ACC112 (cell line): ENCODE results near the gene SH2D4B.

Source experiments
- H2AFZ ChIP-seq: fragments of 200-600 bp; sonication (generic); one replicate; pipeline ENCODE4 v1.6.0; 2017; ENCODE audit warnings: antibody characterized with exemption, low read length; ENCODE audit not compliant: unreplicated experiment
- H3K27ac ChIP-seq: fragments of 200-600 bp; sonication (generic); 2 replicates; pipeline ENCODE4 v1.5.1; 2014; ENCODE audit warnings: low read depth, mild to moderate bottlenecking, antibody characterized with exemption, low read length, moderate library complexity
- H3K27me3 ChIP-seq: fragments of 200-600 bp; sonication (generic); 2 replicates; pipeline ENCODE4 v1.6.1; 2014; ENCODE audit warnings: mild to moderate bottlenecking, antibody characterized with exemption, low read length, moderate library complexity, mixed read lengths; ENCODE audit not compliant: insufficient read depth
- H3K36me3 ChIP-seq: fragments of 200-600 bp; sonication (generic); 2 replicates; pipeline ENCODE4 v1.6.1; 2016; ENCODE audit warnings: mild to moderate bottlenecking, antibody characterized with exemption, low read length, moderate library complexity, mixed read lengths; ENCODE audit not compliant: insufficient read depth
- H3K4me1 ChIP-seq: fragments of 200-600 bp; sonication (generic); one replicate; pipeline ENCODE4 v1.6.1; 2016; ENCODE audit warnings: low read length, mixed read lengths; ENCODE audit not compliant: insufficient read depth, unreplicated experiment, control insufficient read depth
- H3K4me3 ChIP-seq: fragments of 200-600 bp; sonication (generic); 2 replicates; pipeline ENCODE4 v1.5.1; 2014; ENCODE audit warnings: mild to moderate bottlenecking, low read depth, low read length
- H3K79me2 ChIP-seq: fragments of 200-600 bp; sonication (generic); one replicate; pipeline ENCODE4 v1.6.0; 2016; ENCODE audit warnings: low read length; ENCODE audit not compliant: control insufficient read depth, unreplicated experiment, insufficient read depth

The SH2D4B gene

GRCh38 chr10:80504897-80505465 is 32.7 kb upstream of the SH2D4B start:
- Histone ChIP-seq H3K27me3 (no peaks in the 10 kb centered on the region), H2AFZ (no peak overlapping the region), H3K36me3 (no peaks in the 10 kb centered on the region), H3K27ac (no peak overlapping the region), H3K79me2 (peaks cover 18% of the 10 kb centered on the region), H3K4me3 (no peak overlapping the region), H3K4me1 (peaks cover 65% of the 10 kb centered on the region)

- Histone ChIP-seq H3K4me3 (no peak overlapping the region), H3K27me3 (no peaks in the 10 kb centered on the region), H3K4me1 (peaks cover 61% of the 10 kb centered on the region), H2AFZ (peak overlapping the region; percentile 59), H3K79me2 (peaks cover 18% of the 10 kb centered on the region), H3K27ac (peak overlapping the region; percentile 70), H3K36me3 (no peaks in the 10 kb centered on the region)
Measured at GRCh38 chr10:80506189-80506575, 31.5 kb upstream of the SH2D4B start.

DNA sequence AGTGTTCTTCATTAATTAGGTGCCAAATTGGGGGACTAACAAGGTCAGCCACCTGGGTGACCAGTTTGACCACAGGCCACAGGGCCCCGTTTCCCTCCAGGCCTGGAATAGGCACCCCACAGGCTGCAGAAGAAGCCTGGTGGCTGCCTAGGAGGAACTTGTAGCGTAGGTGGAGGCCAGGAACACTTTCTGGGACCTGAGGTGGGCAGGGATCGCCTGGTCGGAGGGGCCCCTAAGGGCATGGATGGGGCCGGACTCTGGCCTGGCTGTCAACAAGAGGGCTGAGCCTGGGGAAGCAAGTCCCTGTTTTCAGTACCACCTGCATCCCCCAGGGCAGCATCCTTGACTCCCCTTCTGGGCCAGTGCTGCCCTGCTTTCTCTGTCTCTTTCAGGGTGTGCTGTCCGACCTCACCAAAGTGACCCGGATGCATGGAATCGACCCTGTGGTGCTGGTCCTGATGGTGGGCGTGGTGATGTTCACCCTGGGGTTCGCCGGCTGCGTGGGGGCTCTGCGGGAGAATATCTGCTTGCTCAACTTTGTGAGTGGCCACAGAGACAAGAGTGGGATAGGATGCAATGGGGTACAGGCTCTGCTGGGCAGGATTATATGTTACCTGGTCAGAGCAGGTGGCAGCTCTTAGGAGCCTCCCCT is 30.7 kb upstream of the SH2D4B start:
- peak overlapping the region; percentile 70 for H3K27ac ChIP-seq
- H3K79me2 ChIP-seq, result peaks cover 11% of the 10 kb centered on the region
- no peak overlapping the region for H3K4me3 ChIP-seq
- no peak overlapping the region for H2AFZ ChIP-seq
- H3K4me1 ChIP-seq, result peaks cover 53% of the 10 kb centered on the region
- no peaks in the 10 kb centered on the region for H3K27me3 ChIP-seq
- H3K36me3 ChIP-seq, result no peaks in the 10 kb centered on the region

DNA sequence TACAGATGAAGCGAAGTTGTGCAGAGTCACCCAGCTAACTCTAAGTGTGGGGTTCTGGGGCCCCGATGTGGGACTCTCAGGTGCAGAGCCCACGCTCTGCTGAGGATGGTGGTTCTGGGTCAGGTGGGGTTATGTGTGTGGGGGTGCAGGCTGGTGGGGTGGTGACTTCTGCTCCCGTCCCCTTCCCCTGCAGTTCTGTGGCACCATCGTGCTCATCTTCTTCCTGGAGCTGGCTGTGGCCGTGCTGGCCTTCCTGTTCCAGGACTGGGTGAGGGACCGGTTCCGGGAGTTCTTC is 28.6 kb upstream of the SH2D4B start:
- H3K36me3 ChIP-seq, result peaks cover 8% of the 10 kb centered on the region; the same call in 1 of the 2 replicates
- no peak overlapping the region for H3K27ac ChIP-seq
- H3K4me3 ChIP-seq, result no peak overlapping the region
- no peaks in the 10 kb centered on the region for H3K79me2 ChIP-seq
- no peaks in the 10 kb centered on the region for H3K27me3 ChIP-seq
- H2AFZ ChIP-seq, result no peak overlapping the region
- H3K4me1 ChIP-seq, result peaks cover 42% of the 10 kb centered on the region

GRCh38 chr10:80509403-80510161 is 28.1 kb upstream of the SH2D4B start:
- Histone ChIP-seq H3K4me3 (no peak overlapping the region), H3K27me3 (no peaks in the 10 kb centered on the region), H3K4me1 (peaks cover 39% of the 10 kb centered on the region), H3K36me3 (peaks cover 8% of the 10 kb centered on the region; the same call in 1 of the 2 replicates), H2AFZ (no peak overlapping the region), H3K27ac (no peak overlapping the region), H3K79me2 (no peaks in the 10 kb centered on the region)

DNA sequence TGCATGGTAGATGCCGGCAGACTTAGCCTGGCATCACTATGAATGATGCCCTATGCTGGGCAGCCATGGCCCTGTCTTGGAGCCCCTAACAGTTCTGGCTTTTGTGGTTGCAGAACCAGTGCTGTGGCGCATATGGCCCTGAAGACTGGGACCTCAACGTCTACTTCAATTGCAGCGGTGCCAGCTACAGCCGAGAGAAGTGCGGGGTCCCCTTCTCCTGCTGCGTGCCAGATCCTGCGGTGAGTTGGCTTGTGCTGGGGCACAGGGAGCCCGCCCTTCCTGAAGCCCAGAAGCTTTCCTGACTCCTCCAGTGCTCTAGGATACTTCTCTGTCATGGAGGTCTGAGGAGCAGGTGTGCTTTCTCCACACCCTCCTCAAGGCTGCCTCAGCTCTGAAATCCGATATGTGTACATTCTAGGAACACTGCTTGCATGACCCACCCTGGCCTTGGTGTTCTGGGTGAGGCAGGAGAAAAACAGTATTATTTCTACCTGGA is 25.6 kb upstream of the SH2D4B start:
- Histone ChIP-seq H3K79me2 (no peaks in the 10 kb centered on the region), H3K4me1 (peaks cover 14% of the 10 kb centered on the region), H3K36me3 (peaks cover 8% of the 10 kb centered on the region; the same call in 1 of the 2 replicates), H3K4me3 (no peak overlapping the region), H3K27ac (no peak overlapping the region), H3K27me3 (no peaks in the 10 kb centered on the region), H2AFZ (no peak overlapping the region)

DNA sequence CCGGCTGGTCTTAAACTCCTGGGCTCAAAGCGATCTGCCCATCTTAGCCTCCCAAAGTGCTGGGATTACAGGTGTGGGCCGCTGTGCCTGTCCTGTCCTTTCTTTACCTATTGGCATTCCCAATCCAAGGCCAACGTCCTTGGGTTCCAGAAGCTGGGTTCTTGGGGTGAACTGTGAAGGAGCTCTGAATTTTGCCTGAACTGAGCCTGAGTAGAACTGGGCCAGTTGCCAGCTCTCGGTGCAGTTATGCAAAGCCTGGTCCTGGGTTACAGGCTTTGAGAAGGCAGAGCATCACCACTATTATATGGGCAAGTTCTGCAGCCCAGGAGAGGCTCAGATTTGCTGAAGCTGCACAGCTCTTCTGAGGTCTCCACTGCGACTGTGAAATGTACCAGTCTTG is 24.6 kb upstream of the SH2D4B start:
- no peak overlapping the region for H2AFZ ChIP-seq
- no peak overlapping the region for H3K27ac ChIP-seq
- H3K36me3 ChIP-seq, result peaks cover 8% of the 10 kb centered on the region; the same call in 1 of the 2 replicates
- no peaks in the 10 kb centered on the region for H3K79me2 ChIP-seq
- no peaks in the 10 kb centered on the region for H3K27me3 ChIP-seq
- H3K4me1 ChIP-seq, result peaks cover 13% of the 10 kb centered on the region
- no peak overlapping the region for H3K4me3 ChIP-seq

GRCh38 chr10:80515511-80515910 is 22.2 kb upstream of the SH2D4B start:
- Histone ChIP-seq H3K4me1 (no peaks in the 10 kb centered on the region), H3K79me2 (no peaks in the 10 kb centered on the region), H3K4me3 (no peak overlapping the region), H3K27ac (no peak overlapping the region), H3K27me3 (no peaks in the 10 kb centered on the region), H3K36me3 (peaks cover 8% of the 10 kb centered on the region; the same call in 1 of the 2 replicates), H2AFZ (no peak overlapping the region)

DNA sequence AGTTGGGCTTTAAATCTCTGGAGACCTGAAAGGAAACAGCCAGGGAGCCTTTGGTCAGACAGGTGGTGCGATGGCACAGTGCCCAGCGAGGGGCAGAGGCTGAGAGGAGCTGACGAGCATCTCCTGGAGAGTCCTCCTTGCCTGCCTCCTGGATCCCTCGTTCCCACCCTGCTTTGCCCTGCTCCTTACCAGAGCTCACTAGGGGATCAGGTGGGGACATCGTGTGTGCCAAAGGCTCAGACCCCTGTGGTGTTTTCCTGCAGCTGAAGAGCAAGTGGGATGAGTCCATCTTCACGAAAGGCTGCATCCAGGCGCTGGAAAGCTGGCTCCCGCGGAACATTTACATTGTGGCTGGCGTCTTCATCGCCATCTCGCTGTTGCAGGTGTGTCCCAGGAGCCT is 21.8 kb upstream of the SH2D4B start:
- Histone ChIP-seq H3K36me3 (peaks cover 8% of the 10 kb centered on the region; the same call in 1 of the 2 replicates), H3K27ac (no peak overlapping the region), H3K27me3 (no peaks in the 10 kb centered on the region), H3K79me2 (no peaks in the 10 kb centered on the region), H2AFZ (no peak overlapping the region), H3K4me1 (no peaks in the 10 kb centered on the region), H3K4me3 (no peak overlapping the region)

DNA sequence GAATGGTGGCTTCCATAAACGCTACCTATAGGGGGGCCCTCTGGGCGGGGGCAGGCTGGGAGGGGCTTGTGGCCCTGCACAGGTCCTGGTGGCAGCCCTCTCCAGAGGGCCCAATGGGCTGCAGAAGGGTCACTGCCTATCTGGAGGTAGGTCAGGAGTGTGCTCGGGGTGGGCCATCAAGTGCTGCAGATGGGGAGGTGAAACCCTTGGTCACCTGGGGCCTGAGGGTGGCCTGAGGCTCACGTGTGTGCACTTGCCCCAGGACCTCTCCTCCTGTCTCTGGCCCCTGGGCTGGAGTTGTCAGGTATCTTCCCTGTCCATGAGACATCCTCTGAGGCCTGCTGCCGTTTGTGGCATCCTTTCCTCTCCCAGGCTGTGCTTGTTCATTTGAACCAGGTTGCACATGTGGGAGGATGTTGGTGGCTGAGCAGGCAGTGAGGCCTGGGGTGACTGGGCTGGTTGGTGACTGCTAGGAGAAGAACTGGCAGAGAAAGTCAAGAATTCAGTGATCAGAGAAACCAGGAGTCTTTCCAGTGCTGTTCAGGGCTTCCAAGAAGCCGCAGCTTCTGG is 21.1 kb upstream of the SH2D4B start:
- no peaks in the 10 kb centered on the region for H3K27me3 ChIP-seq
- no peak overlapping the region for H2AFZ ChIP-seq
- H3K27ac ChIP-seq, result no peak overlapping the region
- H3K79me2 ChIP-seq, result no peaks in the 10 kb centered on the region
- no peaks in the 10 kb centered on the region for H3K4me1 ChIP-seq
- H3K36me3 ChIP-seq, result peaks cover 8% of the 10 kb centered on the region; the same call in 1 of the 2 replicates
- no peak overlapping the region for H3K4me3 ChIP-seq
